HepG2 (cell line): ENCODE measurements around the gene SLC30A4. TPM values are rescaled to one million over a fixed set of nuclear protein-coding genes. Genes with fewer than 3 reads are reported as not detected.

Experiments used
- ADNP ChIP-seq: sonication (generic); formaldehyde crosslinking; IDR thresholded peaks from 2 replicates; pipeline ENCODE4 v1.4.0; 2020; ENCODE audit warnings: missing genetic modification reagents
- ARNT ChIP-seq: fragments of 450-650 bp; IDR thresholded peaks from 2 replicates; pipeline ENCODE4 v1.6.1; 2017
- KIAA2018 ChIP-seq: sonication (generic); formaldehyde crosslinking; IDR thresholded peaks from 2 replicates; pipeline ENCODE4 v1.5.0; 2020; ENCODE audit warnings: mild to moderate bottlenecking, missing genetic modification reagents, borderline replicate concordance
- NBN ChIP-seq: fragments of 450-650 bp; conservative IDR thresholded peaks from 2 replicates; pipeline ENCODE4 v1.6.1; 2017
- PHF20 ChIP-seq: sonication (generic); formaldehyde crosslinking; IDR thresholded peaks from 2 replicates; pipeline ENCODE4 v1.5.0; 2020; ENCODE audit warnings: mild to moderate bottlenecking, missing genetic modification reagents
- RARA ChIP-seq: IDR thresholded peaks from 2 replicates; pipeline ENCODE4 v1.6.1; 2016; ENCODE audit warnings: missing genetic modification reagents, missing compliant biosample characterization
- THAP11 ChIP-seq: IDR thresholded peaks from 2 replicates; pipeline ENCODE4 v1.6.1; 2016; ENCODE audit warnings: missing biosample characterization, missing genetic modification reagents
- ZFP82 ChIP-seq: sonication (generic); formaldehyde crosslinking; IDR thresholded peaks from 2 replicates; pipeline ENCODE4 v1.5.1; 2020; ENCODE audit warnings: mild to moderate bottlenecking, missing genetic modification reagents, borderline replicate concordance
- ZNF33B ChIP-seq: sonication (generic); formaldehyde crosslinking; IDR thresholded peaks from 2 replicates; pipeline ENCODE4 v1.5.1; 2020; ENCODE audit warnings: mild to moderate bottlenecking, missing genetic modification reagents
- ZNF34 ChIP-seq: sonication (generic); formaldehyde crosslinking; IDR thresholded peaks from 2 replicates; pipeline ENCODE4 v1.4.0; 2020; ENCODE audit warnings: mild to moderate bottlenecking, missing genetic modification reagents, borderline replicate concordance
- ZNF432 ChIP-seq: sonication (generic); formaldehyde crosslinking; IDR thresholded peaks from 2 replicates; pipeline ENCODE4 v1.5.0; 2020; ENCODE audit warnings: missing genetic modification reagents, mild to moderate bottlenecking, borderline replicate concordance
- ZNF512B ChIP-seq: sonication (generic); formaldehyde crosslinking; IDR thresholded peaks from 2 replicates; pipeline ENCODE4 v1.5.1; 2020; ENCODE audit warnings: missing genetic modification reagents, mild to moderate bottlenecking, borderline replicate concordance
- ZNF609 ChIP-seq: sonication (generic); formaldehyde crosslinking; IDR thresholded peaks from 2 replicates; pipeline ENCODE4 v1.4.0; 2020; ENCODE audit warnings: mild to moderate bottlenecking, missing genetic modification reagents, borderline replicate concordance
- polyA plus RNA-seq, 8 experiments: library from polyadenylated mRNA; depleted of rRNA in 3 of 8; stranded (reverse) in 7 of 8; unstranded in 1 of 8; fragments of >200 nt; fragmentation: Illumina TruSeq in 4 of 8; extraction: Trizol in 4 of 8; gene quantifications; 2 replicates each; pipeline versions ENCODE4 v1.2.1 to v1.2.3, GENCODE V29; 2011 to 2016; ENCODE audit warnings: low read depth in 4 of 8, missing spikeins in 1 of 8, mixed read lengths in 1 of 8; ENCODE audit not compliant: insufficient read depth in 1 of 8
- total RNA-seq, 5 experiments: library from RNA; depleted of rRNA; stranded (reverse); fragments of >200 nt; fragmentation: Illumina TruSeq; extraction: Trizol; gene quantifications; 2 replicates each; pipeline ENCODE4 v1.2.3, GENCODE V29; 2016; ENCODE audit warnings: low read depth in 1 of 5

Gene SLC30A4
- total and polyA plus RNA-seq, 2 of the 13 experiments (the other 11 are each of a cell fraction or from before 2014, with no cell fraction given): 0.01 to 0.04 TPM

GRCh38 chr15:45429941-45430792, 92.4 kb downstream of the SLC30A4 start (continued):
- 0 out of 2 replicates have a peak, but pooled peaks have one; percentile 24 for TF ChIP-seq ZNF512B
- TF ChIP-seq ZNF34 (CRISPR knock-in tag): no peak
- TF ChIP-seq ZFP82 (CRISPR knock-in tag): 0 out of 2 replicates have a peak, but pooled peaks have one; percentile 70
- TF ChIP-seq ZNF432 (CRISPR knock-in tag): no peak
- TF ChIP-seq KIAA2018: no peak
- TF ChIP-seq ZNF609 (CRISPR knock-in tag): no peak; the same call in 1 of the 2 replicates
- no peak for TF ChIP-seq ADNP (CRISPR knock-in tag)
- peak; percentile 56; the same call in 1 of the 2 replicates for TF ChIP-seq PHF20 (CRISPR knock-in tag)
- peak; percentile 42; the same call in 1 of the 2 replicates for TF ChIP-seq THAP11 (CRISPR knock-in tag)
- no peak for TF ChIP-seq RARA
- no peak for TF ChIP-seq ARNT
- TF ChIP-seq ZNF33B (CRISPR knock-in tag): no peak
- TF ChIP-seq NBN: no peak
